Measurements from ENCODE around the gene SCFD2.

The SCFD2 gene

DNA sequence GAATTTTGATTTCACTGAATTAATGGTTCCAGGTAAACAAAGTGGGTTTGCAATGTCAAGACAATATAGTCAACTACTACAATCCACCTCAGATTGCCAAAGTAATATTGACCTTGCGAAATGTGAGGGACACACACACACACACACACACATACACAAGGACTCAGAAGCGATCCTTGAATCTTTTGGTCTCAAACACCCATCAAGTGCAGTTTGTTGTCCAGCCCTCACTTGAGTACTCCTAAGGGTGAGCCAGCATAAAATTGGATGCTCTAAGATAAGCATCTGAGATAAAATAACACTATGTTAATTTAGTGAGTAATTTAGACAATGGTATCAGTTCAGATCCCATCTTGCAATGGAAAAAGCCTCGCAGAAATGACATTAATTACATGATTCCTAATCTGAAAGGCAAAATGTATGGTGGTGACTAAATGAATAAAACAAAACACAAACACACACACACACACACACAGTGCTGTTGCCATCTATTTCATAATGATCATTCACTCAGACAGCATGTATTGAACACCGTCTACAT lies 401.2 kb downstream of the SCFD2 start:
- TF ChIP-seq, protein P1, sequence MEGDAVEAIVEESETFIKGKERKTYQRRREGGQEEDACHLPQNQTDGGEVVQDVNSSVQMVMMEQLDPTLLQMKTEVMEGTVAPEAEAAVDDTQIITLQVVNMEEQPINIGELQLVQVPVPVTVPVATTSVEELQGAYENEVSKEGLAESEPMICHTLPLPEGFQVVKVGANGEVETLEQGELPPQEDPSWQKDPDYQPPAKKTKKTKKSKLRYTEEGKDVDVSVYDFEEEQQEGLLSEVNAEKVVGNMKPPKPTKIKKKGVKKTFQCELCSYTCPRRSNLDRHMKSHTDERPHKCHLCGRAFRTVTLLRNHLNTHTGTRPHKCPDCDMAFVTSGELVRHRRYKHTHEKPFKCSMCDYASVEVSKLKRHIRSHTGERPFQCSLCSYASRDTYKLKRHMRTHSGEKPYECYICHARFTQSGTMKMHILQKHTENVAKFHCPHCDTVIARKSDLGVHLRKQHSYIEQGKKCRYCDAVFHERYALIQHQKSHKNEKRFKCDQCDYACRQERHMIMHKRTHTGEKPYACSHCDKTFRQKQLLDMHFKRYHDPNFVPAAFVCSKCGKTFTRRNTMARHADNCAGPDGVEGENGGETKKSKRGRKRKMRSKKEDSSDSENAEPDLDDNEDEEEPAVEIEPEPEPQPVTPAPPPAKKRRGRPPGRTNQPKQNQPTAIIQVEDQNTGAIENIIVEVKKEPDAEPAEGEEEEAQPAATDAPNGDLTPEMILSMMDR (IDR thresholded peaks at IDR 0.05; ENCODE audit: borderline replicate concordance, control extremely low read depth, extremely low read depth, insufficient read depth, missing control alignments): no peak
- in situ Hi-C loops (cut with MboI; ENCODE audit: low sequenced_read_pairs, unreplicated experiment): no loop called here
- no peak for DNase-seq (ENCODE audit: low spot score)

DNA sequence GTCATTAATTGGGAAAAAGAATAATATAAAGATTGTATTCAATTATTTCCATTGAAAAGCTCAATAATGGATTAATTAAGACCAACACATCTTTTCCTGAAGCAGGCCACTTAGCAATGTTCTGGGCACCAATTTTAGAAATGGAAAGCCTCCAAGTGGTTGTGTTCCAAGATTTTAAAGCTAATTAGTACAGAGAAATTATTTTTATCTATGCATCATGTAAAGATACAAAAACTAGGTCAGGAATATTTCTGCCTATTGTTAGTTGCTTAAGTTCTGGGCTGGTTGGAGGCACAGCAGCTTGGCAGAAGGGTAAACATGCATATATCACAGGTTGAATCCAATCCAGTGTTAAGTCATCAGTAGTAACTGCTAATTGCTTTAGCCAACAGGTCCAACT lies 401.9 kb downstream of the SCFD2 start:
- DNase-seq (ENCODE audit: low spot score): no peak
- in situ Hi-C loops (cut with MboI; ENCODE audit: low sequenced_read_pairs, unreplicated experiment): no loop called here
- TF ChIP-seq, protein P1 (IDR thresholded peaks at IDR 0.05; ENCODE audit: borderline replicate concordance, control extremely low read depth, extremely low read depth, insufficient read depth, missing control alignments): no peak

DNA sequence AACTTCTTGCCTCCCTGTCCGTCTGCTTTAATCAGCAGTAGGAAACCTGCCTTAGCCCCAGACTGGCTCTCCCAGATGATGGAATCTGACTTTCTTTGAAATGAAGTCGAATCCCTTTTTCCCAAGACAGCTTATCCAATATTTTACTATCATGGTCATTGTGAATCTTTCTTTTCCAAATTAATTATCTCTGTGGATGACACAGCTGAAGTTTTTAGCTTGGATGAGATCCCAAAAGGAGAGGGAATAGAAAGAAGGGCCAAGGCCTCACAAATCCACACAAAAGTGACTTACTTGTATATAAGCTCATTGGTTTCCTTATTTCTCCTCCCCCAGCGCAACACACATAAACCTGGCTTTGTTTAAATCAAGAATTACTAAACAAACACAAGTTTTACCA lies 403.1 kb downstream of the SCFD2 start:
- no peak for DNase-seq (ENCODE audit: low spot score)
- TF ChIP-seq, protein P1 (IDR thresholded peaks at IDR 0.05; ENCODE audit: borderline replicate concordance, control extremely low read depth, extremely low read depth, insufficient read depth, missing control alignments): no peak
- in situ Hi-C loops (cut with MboI; ENCODE audit: low sequenced_read_pairs, unreplicated experiment): no loop called here

DNA sequence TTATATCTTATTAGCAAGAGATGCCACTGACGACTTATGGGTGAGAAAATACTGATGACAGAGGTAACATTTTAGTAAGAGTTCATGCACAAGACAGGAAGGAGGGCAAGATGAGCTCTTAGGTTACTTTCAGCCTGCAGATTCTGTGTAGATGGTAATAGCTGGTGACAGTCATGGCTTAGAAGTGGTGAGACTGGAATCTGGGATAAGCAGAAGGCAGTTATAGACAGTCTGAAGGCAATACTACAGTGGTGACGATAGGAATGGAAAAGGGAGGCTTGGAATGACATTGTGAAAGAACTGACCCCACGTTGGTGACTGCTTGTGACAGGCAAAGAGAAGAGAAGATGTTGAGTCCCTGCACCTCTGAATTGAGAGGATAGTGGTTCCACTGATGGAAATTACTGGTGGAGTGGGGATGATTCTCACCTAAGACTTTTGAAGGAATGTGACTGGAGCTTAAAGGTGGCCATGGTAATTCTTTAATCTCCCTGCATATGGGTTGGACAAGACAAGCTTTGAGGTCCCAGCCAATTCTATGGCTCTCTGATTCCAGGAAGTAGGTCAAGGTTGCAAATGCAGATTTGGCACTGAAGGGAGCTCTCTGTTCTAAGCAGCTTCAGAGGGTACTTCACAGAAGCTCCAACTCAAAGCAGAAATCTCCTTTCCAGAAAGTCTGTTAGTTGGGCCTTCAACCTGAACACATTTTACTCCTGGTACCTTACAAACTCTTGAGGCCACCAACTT lies 404.0 kb downstream of the SCFD2 start:
- in situ Hi-C loops (cut with MboI; ENCODE audit: low sequenced_read_pairs, unreplicated experiment): no loop called here
- no peak for DNase-seq (ENCODE audit: low spot score)
- TF ChIP-seq, protein P1 (IDR thresholded peaks at IDR 0.05; ENCODE audit: borderline replicate concordance, control extremely low read depth, extremely low read depth, insufficient read depth, missing control alignments): no peak

DNA sequence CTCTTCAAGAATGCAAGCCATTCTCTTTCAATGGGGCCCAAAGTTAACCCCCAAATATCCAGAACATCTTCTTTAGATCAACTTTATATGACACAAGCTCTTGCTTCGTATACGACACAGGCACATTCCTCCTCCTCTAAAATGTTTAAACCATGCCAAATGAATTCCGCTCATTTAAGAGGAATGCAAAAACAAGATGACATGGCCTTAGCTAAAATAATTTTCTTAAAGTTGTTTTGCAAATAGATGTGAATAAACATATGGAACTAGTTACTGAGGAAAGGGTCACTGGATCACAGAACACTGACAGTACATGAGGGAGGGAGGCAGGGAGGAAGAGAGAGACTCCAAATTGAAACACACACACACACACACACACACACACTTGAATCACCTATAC lies 406.3 kb downstream of the SCFD2 start:
- DNase-seq (ENCODE audit: low spot score): no peak
- TF ChIP-seq, protein P1 (IDR thresholded peaks at IDR 0.05; ENCODE audit: borderline replicate concordance, control extremely low read depth, extremely low read depth, insufficient read depth, missing control alignments): no peak
- in situ Hi-C loops (cut with MboI; ENCODE audit: low sequenced_read_pairs, unreplicated experiment): no loop called here

DNA sequence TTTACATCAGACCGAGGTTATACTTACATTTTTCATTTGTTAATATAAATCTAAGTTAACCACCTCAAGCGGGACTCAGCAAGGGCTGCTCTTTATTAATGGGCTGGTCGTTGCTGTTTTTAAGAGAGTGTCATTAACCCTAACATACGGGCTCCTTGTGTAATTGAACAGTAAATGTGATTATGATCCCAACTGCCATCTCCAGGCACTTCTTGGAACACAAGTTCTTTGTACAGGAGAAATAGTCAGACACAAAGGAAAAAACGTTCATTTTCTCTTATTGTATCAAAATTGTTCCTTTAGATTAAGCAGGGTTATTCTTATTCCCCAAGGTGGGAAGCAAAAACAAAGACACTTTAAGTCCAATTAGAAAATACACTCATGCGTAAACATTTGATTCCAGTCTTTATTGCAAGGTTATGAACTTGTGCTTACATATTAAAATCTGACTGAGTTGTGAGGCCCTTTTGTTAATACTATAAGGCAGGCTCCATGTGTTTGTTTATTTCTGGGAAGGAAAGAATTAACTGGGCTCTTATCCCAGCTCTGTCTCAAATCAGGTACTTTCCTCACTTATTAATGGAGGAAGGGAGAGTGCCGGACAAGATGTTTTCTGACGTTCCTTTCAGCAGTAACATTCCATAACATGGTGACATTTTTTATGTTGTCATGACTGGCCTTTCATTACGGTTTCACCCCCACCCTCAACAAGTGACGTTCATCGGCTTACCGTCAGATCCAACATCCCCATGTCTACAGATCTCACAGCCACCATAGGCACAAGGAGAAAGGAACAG lies 407.8 kb downstream of the SCFD2 start:
- no peak for DNase-seq (ENCODE audit: low spot score)
- in situ Hi-C loops (cut with MboI; ENCODE audit: low sequenced_read_pairs, unreplicated experiment): no loop called here
- TF ChIP-seq, protein P1 (IDR thresholded peaks at IDR 0.05; ENCODE audit: borderline replicate concordance, control extremely low read depth, extremely low read depth, insufficient read depth, missing control alignments): no peak
